Suprapubic skin (tissue), 4 donors: ENCODE data around the gene SEMA5A. TPM values are rescaled to one million over a fixed set of nuclear protein-coding genes. Genes with fewer than 3 reads are reported as not detected.

Experiments used
- DNase-seq, 2 donors: peaks; one replicate each; pipeline ENCODE4 v3.0.0-alpha.2; 2019; ENCODE audit warnings: low spot score in 2 of 2
- H3K27ac ChIP-seq: fragments of 200-600 bp; sonication (generic); one replicate; pipeline ENCODE4 v1.5.1; 2019
- H3K27me3 ChIP-seq: fragments of 200-600 bp; sonication (generic); one replicate; pipeline ENCODE4 v1.5.1; 2019
- H3K36me3 ChIP-seq: fragments of 200-600 bp; sonication (generic); one replicate; pipeline ENCODE4 v1.5.1; 2019
- H3K4me1 ChIP-seq: fragments of 200-600 bp; sonication (generic); one replicate; pipeline ENCODE4 v1.5.1; 2019
- H3K4me3 ChIP-seq: fragments of 200-600 bp; sonication (generic); one replicate; pipeline ENCODE4 v1.5.1; 2019; ENCODE audit warnings: mild to moderate bottlenecking
- H3K9me3 ChIP-seq: fragments of 200-600 bp; sonication (generic); one replicate; pipeline ENCODE4 v1.5.1; 2019
- CTCF ChIP-seq, 2 donors: fragments of 200-600 bp in 1 of 2; fragments of 450-650 bp in 1 of 2; sonication (generic) in 1 of 2; IDR thresholded peaks; one replicate each; pipeline ENCODE4 v1.5.1; 2016 to 2019; ENCODE audit warnings: antibody characterized with exemption in 2 of 2, mild to moderate bottlenecking in 1 of 2, moderate library complexity in 1 of 2
- EP300 ChIP-seq: sonication (generic); formaldehyde crosslinking; IDR thresholded peaks from one replicate; pipeline ENCODE4 v1.6.1; 2017; ENCODE audit warnings: antibody characterized with exemption
- POLR2A ChIP-seq, 2 donors: fragments of 450-650 bp; IDR thresholded peaks; one replicate each; pipeline ENCODE4 v1.6.1; 2017; ENCODE audit warnings: antibody characterized with exemption in 2 of 2, mild to moderate bottlenecking in 2 of 2, moderate library complexity in 2 of 2
- POLR2AphosphoS5 ChIP-seq, 3 donors: sonication (generic); formaldehyde crosslinking; IDR thresholded peaks; one replicate each; pipeline ENCODE4 v1.6.1; 2017; ENCODE audit warnings: antibody characterized with exemption in 3 of 3
- WGBS: methylation state at CpG from one replicate; pipeline ENCODE4 v1.1.5; 2018; 5-methylcytosine and 5-hydroxymethylcytosine counted together
- total RNA-seq, 4 donors: library from RNA; depleted of rRNA; stranded (reverse); fragments of >200 nt; gene quantifications; one replicate each; pipeline ENCODE4 v1.1.0, GENCODE V29; 2016

SEMA5A gene
- total RNA-seq, 4 donors from 2014 or later = 14.5 to 31.7 (median 23.4) TPM

- H3K4me3 ChIP-seq = no peak overlapping the region
- WGBS = 63% methylated on average over 7 of the region's 7 CpGs
- no peaks in the 10 kb centered on the region for H3K9me3 ChIP-seq
- H3K4me1 ChIP-seq = peaks cover 9% of the 10 kb centered on the region
- H3K36me3 ChIP-seq = no peaks in the 10 kb centered on the region
- TF ChIP-seq EP300 (no peak), POLR2AphosphoS5 (IDR thresholded peaks at IDR 0.05) (no peak), CTCF (IDR thresholded peaks at IDR 0.05) (no peak), POLR2A (IDR thresholded peaks at IDR 0.05) (no peak)
- no peak for DNase-seq
- no peaks in the 10 kb centered on the region for H3K27me3 ChIP-seq
- H3K27ac ChIP-seq = no peak overlapping the region
Observed at GRCh38 chr5:9538504-9538903, 7.4 kb downstream of the SEMA5A start.

GRCh38 chr5:9537223-9538141, 8.4 kb downstream of the SEMA5A start:
- WGBS = 86% methylated on average over 2 of the region's 2 CpGs
- no peak for DNase-seq

GRCh38 chr5:9536717-9537116, 9.2 kb downstream of the SEMA5A start:
- no peak for DNase-seq
- no peak for TF ChIP-seq POLR2A (IDR thresholded peaks at IDR 0.05)
- no peak for TF ChIP-seq EP300
- TF ChIP-seq POLR2AphosphoS5 (IDR thresholded peaks at IDR 0.05) = no peak
- TF ChIP-seq CTCF (IDR thresholded peaks at IDR 0.05) = no peak

More at GRCh38 chr5:9537223-9538141, 8.4 kb downstream of the SEMA5A start:
- Histone ChIP-seq H3K36me3 (no peaks in the 10 kb centered on the region), H3K27ac (no peak overlapping the region), H3K4me1 (peaks cover 9% of the 10 kb centered on the region), H3K4me3 (no peak overlapping the region), H3K27me3 (no peaks in the 10 kb centered on the region), H3K9me3 (no peaks in the 10 kb centered on the region)
- TF ChIP-seq POLR2A (IDR thresholded peaks at IDR 0.05) = no peak
- TF ChIP-seq CTCF (IDR thresholded peaks at IDR 0.05) = no peak
- no peak for TF ChIP-seq POLR2AphosphoS5 (IDR thresholded peaks at IDR 0.05)
- no peak for TF ChIP-seq EP300

GRCh38 chr5:9534881-9535517, 10.9 kb downstream of the SEMA5A start:
- H3K27ac ChIP-seq = no peak overlapping the region
- no peaks in the 10 kb centered on the region for H3K36me3 ChIP-seq
- WGBS = 57% methylated on average over 15 of the region's 15 CpGs
- no peaks in the 10 kb centered on the region for H3K9me3 ChIP-seq
- DNase-seq = no peak
- no peak overlapping the region for H3K4me3 ChIP-seq
- peaks cover 9% of the 10 kb centered on the region for H3K4me1 ChIP-seq
- H3K27me3 ChIP-seq = no peaks in the 10 kb centered on the region
- TF ChIP-seq POLR2AphosphoS5 (IDR thresholded peaks at IDR 0.05) = no peak
- TF ChIP-seq CTCF (IDR thresholded peaks at IDR 0.05) = no peak
- TF ChIP-seq POLR2A (IDR thresholded peaks at IDR 0.05) = no peak
- no peak for TF ChIP-seq EP300

More at GRCh38 chr5:9536717-9537116, 9.2 kb downstream of the SEMA5A start:
- Histone ChIP-seq H3K27ac (no peak overlapping the region), H3K9me3 (no peaks in the 10 kb centered on the region), H3K4me1 (peaks cover 9% of the 10 kb centered on the region), H3K27me3 (no peaks in the 10 kb centered on the region), H3K36me3 (no peaks in the 10 kb centered on the region), H3K4me3 (no peak overlapping the region)
- WGBS = 79% methylated on average over 2 of the region's 2 CpGs
